ENCODE measurements around the gene NDUFS7. TPM values are rescaled to one million over a fixed set of nuclear protein-coding genes. Genes with fewer than 3 reads are reported as not detected.

NDUFS7 gene
- polyA plus RNA-seq (2011; rRNA removed) = 35.5 and 59.6 TPM in 2 replicates
- 12.9 and 20.4 TPM in 2 replicates for polyA minus RNA-seq (2011; rRNA and poly(A)+ RNA removed)

DNA sequence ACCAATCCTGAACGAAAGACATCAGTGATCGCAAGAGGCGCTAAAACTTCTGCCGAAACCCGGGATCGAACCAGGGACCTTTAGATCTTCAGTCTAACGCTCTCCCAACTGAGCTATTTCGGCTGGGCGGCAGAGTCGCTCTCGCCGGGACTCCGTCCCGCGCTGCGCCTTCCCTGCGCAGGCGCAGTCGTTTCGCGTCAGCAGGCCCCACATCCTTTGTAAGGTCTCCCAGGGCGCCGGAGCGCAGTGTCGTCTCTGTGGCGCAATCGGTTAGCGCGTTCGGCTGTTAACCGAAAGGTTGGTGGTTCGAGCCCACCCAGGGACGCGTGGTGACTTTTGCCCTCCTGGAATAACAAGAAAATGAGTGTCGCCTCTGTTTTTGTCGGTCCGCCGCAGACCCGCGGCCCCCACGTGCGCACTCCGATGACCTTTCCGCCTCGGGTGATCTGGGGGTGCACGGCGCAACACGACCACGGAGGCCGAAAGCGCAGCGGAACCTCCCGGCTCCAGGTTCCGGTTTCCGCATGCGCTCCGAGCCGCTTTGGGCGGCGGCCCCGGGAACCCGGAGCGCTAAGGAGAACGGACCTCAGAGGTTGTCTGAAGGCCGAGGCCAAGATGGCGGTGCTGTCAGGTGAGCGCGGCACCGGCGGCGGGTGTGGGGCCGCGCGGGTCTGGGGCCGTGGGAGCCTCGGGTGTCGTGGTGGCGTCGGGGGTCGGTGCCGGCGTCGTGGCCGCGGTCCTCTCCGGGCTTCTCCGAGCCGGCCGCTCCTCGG, at the start of gene NDUFS7:
TSS of gene NDUFS7 (plus strand) at position 596 of the 773 bp plus-strand sequence. CDS start at position 616, 20 bp downstream.
- POLR2A ChIA-PET = interaction anchor here (0.6 kb wide), 1 partner anchor 114 kb away, joined by 3 read pairs; no protein-coding TSS in a partner anchor
- TF ChIP-seq, protein P1, sequence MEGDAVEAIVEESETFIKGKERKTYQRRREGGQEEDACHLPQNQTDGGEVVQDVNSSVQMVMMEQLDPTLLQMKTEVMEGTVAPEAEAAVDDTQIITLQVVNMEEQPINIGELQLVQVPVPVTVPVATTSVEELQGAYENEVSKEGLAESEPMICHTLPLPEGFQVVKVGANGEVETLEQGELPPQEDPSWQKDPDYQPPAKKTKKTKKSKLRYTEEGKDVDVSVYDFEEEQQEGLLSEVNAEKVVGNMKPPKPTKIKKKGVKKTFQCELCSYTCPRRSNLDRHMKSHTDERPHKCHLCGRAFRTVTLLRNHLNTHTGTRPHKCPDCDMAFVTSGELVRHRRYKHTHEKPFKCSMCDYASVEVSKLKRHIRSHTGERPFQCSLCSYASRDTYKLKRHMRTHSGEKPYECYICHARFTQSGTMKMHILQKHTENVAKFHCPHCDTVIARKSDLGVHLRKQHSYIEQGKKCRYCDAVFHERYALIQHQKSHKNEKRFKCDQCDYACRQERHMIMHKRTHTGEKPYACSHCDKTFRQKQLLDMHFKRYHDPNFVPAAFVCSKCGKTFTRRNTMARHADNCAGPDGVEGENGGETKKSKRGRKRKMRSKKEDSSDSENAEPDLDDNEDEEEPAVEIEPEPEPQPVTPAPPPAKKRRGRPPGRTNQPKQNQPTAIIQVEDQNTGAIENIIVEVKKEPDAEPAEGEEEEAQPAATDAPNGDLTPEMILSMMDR (IDR thresholded peaks at IDR 0.05; ENCODE audit: insufficient read depth, low read depth, low read length) = peak; percentile 29; the same call in 1 of the 2 replicates
- H3K4me3 ChIP-seq (ENCODE audit: low read depth, low read length) = peak within 1 kb of the TSS; percentile 97
- H3K36me3 ChIP-seq (ENCODE audit: control insufficient read depth, insufficient read depth, low read length) = peaks cover 3% of the 10 kb centered on the region
- no peak for DNase-seq (ENCODE audit: low read depth)
- H3K27me3 ChIP-seq (ENCODE audit: control insufficient read depth, insufficient read depth, low read length) = no peaks in the 10 kb centered on the region
- CTCF ChIA-PET = interaction anchor here (0.8 to 2.4 kb wide), 5 partner anchors 11 to 68 kb away, joined by 3 to 9 read pairs (median 4); no protein-coding TSS in a partner anchor

DNA sequence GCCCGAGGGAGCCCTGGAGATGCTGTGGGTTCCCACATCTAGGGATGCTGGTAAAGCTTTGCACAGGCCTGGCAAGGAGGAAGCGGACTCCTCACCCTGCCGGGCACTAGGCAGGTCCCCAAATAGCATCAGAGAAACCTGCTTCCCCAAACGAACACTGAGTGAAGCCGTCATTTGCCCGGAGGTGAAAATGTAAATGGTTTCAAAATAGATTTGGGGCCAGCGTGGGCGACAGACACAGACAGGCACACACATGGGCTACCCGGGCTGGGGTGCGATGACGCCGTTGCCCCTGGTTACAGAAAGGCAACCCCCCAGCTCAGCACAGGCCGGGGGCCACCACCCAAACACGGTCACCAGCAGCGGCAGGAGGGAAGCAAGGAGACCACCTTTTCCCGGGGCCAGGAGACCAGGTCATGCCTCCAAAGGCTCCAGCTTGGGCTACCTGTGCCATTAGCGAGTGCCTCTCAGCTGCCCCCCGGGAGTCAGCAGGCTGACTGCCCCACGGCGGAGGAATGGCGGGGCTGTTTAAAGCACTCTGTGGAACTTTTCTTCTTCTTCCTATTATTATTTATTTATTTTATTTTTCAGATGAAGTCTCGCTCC, 47.5 kb upstream of the NDUFS7 start:
- no peak overlapping the region for H3K4me3 ChIP-seq (ENCODE audit: low read depth, low read length)
- TF ChIP-seq, protein P1 (IDR thresholded peaks at IDR 0.05; ENCODE audit: insufficient read depth, low read depth, low read length) = no peak
- H3K36me3 ChIP-seq (ENCODE audit: control insufficient read depth, insufficient read depth, low read length) = no peaks in the 10 kb centered on the region
- ChIA-PET CTCF (interaction anchor here (0.9 to 1.6 kb wide), 2 partner anchors 20 to 92 kb away, joined by 4 read pairs; no protein-coding TSS in a partner anchor), POLR2A (no interaction called here)
- peaks cover 2% of the 10 kb centered on the region for H3K27me3 ChIP-seq (ENCODE audit: control insufficient read depth, insufficient read depth, low read length)
- DNase-seq (ENCODE audit: low read depth) = no peak

DNA sequence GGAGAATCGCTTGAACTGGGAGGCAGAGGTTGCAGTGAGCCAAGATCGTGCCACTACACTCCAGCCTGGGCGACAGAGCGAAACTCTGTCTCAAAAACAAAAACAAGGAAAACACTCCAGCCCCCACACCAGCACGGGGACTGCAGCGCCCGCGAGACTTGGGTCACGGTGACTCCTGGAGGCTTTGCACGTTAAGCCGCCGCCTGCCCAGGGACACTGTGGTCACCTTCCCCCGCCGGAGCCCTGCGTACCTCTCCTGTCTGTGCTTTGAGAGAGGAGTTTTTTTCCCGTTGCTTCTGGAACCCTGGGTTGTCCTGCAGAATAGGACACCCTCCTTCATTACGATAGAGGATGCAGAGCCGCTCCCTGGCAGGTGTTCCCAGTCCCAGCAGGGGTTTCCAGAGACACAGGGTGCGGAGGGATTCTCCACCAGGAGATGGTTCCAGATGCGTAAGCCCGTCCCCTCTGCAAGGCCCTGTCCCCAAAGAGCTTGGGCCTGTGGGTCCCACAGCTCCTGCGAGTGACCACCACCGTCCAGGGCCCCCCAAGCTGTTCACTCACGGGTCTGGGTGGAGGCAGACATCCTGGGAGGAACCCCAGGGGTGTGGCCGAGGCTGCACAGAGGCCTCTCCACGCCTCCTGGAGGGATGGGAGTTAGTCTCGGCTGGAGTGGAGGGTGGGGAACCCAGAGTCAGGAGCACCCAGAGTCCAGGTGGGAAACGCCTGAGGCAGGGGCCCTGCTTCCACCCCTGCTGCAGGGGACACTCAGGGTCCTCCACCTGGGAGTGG, 42.8 kb upstream of the NDUFS7 start:
- CTCF ChIA-PET = no interaction called here
- TF ChIP-seq, protein P1 (IDR thresholded peaks at IDR 0.05; ENCODE audit: insufficient read depth, low read depth, low read length) = no peak
- DNase-seq (ENCODE audit: low read depth) = no peak
- Histone ChIP-seq H3K36me3 (ENCODE audit: control insufficient read depth, insufficient read depth, low read length) (no peaks in the 10 kb centered on the region), H3K27me3 (ENCODE audit: control insufficient read depth, insufficient read depth, low read length) (peaks cover 2% of the 10 kb centered on the region; the same call in 1 of the 2 replicates), H3K4me3 (ENCODE audit: low read depth, low read length) (no peak overlapping the region)
- POLR2A ChIA-PET = no interaction called here

DNA sequence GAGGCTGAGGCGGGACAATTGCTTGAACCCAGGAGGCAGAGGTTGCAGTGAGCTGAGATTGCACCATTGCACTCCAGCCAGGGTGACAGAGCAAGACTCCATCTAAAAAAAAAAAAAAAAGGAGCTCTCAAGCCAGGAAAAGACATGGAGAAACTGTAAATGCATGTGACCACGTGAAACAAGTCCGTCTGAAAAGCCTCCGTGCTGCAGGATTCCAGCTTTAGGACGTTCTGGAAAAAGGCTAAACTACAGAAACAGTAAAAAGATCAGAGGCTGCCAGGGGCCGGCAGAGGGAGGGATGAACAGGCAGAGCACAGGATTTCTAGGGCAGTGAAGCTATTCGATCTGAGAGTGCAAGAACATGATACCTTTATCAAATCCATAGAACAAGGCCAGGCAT, 40.7 kb upstream of the NDUFS7 start:
- POLR2A ChIA-PET = no interaction called here
- no peak for DNase-seq (ENCODE audit: low read depth)
- CTCF ChIA-PET = no interaction called here
- no peaks in the 10 kb centered on the region for H3K36me3 ChIP-seq (ENCODE audit: control insufficient read depth, insufficient read depth, low read length)
- H3K4me3 ChIP-seq (ENCODE audit: low read depth, low read length) = no peak overlapping the region
- H3K27me3 ChIP-seq (ENCODE audit: control insufficient read depth, insufficient read depth, low read length) = peaks cover 2% of the 10 kb centered on the region; the same call in 1 of the 2 replicates
- TF ChIP-seq, protein P1 (IDR thresholded peaks at IDR 0.05; ENCODE audit: insufficient read depth, low read depth, low read length) = 0 out of 2 replicates have a peak, but pooled peaks have one; percentile 7
